B cell (primary cell): Measurements from ENCODE around the gene ICAM1.

ENCODE experiments used
- CTCF ChIP-seq: fragments of 200-600 bp; IDR thresholded peaks from one replicate; pipeline ENCODE4 v1.8.0; 2022; ENCODE audit warnings: antibody characterized with exemption, mild to moderate bottlenecking
- EZH2 ChIP-seq: IDR thresholded peaks from 2 replicates; pipeline ENCODE4 v1.6.1; 2012; ENCODE audit warnings: borderline replicate concordance, low read depth, mild to moderate bottlenecking, moderate library complexity, low read length; ENCODE audit not compliant: insufficient read depth, poor library complexity, severe bottlenecking

GRCh38 chr19:10293637-10294367 lies 22.9 kb downstream of the ICAM1 start:
- no peak for TF ChIP-seq CTCF
- TF ChIP-seq EZH2: no peak
